ENCODE measurements around the gene CENPV. TPM values are rescaled to one million over a fixed set of nuclear protein-coding genes. Genes with fewer than 3 reads are reported as not detected.

CENPV gene
- total and polyA plus RNA-seq, 10 of the 15 experiments (the other 5 are each of a cell fraction or from before 2014, with no cell fraction given): 22.5 to 98.6 (median 80.8) TPM

DNA sequence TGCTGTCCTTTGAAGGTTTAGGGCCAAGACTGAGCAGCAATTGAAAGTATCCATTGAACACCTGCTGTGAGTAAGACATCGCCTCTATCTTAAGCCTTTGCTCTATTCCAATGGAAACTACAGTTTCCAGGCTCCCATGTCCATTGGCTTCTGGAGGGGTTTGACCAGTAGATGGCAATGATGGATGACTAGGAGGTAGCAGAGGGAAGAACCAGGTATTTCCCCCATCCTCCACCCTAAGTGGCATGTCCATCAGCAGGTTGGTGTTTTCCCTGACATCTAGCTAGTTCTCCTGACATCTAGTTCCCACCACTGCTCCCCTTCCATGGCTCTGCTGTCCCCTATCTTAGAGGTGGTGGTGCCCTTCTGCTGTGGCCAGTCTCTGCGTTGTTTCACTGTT lies 58.7 kb downstream of the CENPV start:
- ChIA-PET CTCF (interaction anchor here (6.4 kb wide), 1 partner anchor 9 kb away, joined by 30 read pairs; no protein-coding TSS in a partner anchor), RAD21 (ENCODE audit: unreplicated experiment) (interaction anchor here (1.0 to 2.2 kb wide), 4 partner anchors 57 to 121 kb away, joined by 3 to 6 read pairs (median 3); partner anchors contain the start of genes CENPV and TRPV2), SMC1A (ENCODE audit: uncharacterized antibody, unreplicated experiment) (interaction anchor here (0.6 to 3.5 kb wide), 7 partner anchors 9 to 159 kb away, joined by 3 to 16 read pairs (median 3); no protein-coding TSS in a partner anchor), POLR2A (interaction anchor here (0.6 to 1.7 kb wide), 4 partner anchors 8 to 57 kb away, joined by 3 to 11 read pairs (median 4); no protein-coding TSS in a partner anchor)
- BruUV-seq (replicated peaks): no TSS peak
- peaks cover 1% of the 10 kb centered on the region for H3K4me1 ChIP-seq (ENCODE audit: control insufficient read depth, insufficient read depth, low read length)
- in situ Hi-C loops (cut with MboI) (no loop called here), intact Hi-C loops (cut with micrococcal nuclease; ENCODE audit: unreplicated experiment) (no loop called here)
- H3K27ac ChIP-seq (ENCODE audit: control insufficient read depth, insufficient read depth): no peak overlapping the region
- no peak overlapping the region for H2AFZ ChIP-seq (ENCODE audit: control insufficient read depth, low read depth, low read length)
- no peak overlapping the region for H3K4me2 ChIP-seq (ENCODE audit: control insufficient read depth, insufficient read depth)
- no peaks in the 10 kb centered on the region for H3K27me3 ChIP-seq (replicated peaks in 1 of 2; ENCODE audit: control insufficient read depth in 2 of 2, insufficient read depth in 2 of 2, low read length in 1 of 2)
- FAIRE-seq (no peak), DNase-seq (ENCODE audit: low read depth, low spot score) (no peak), ATAC-seq (no peak)
- H4K20me1 ChIP-seq (ENCODE audit: control insufficient read depth, insufficient read depth): no peaks in the 10 kb centered on the region
- WGBS (ENCODE audit: insufficient coverage, insufficient replicate concordance, low lambda C conversion rate, missing lambda C conversion rate): 98% methylated on average over 2 of the region's 2 CpGs
- no peaks in the 10 kb centered on the region for H3K9me3 ChIP-seq (replicated peaks; ENCODE audit: control insufficient read depth, insufficient read depth, low read length)
- no peak overlapping the region for H3K4me3 ChIP-seq
- no peaks in the 10 kb centered on the region for H3K36me3 ChIP-seq (ENCODE audit: control insufficient read depth in 2 of 2, insufficient read depth in 2 of 2, low read length in 1 of 2)
- no peaks in the 10 kb centered on the region for H3K79me2 ChIP-seq (ENCODE audit: control insufficient read depth, insufficient read depth, low read length)
- H3K9ac ChIP-seq (ENCODE audit: control insufficient read depth, insufficient read depth, low read length): no peak overlapping the region
- TF ChIP-seq, protein P1, sequence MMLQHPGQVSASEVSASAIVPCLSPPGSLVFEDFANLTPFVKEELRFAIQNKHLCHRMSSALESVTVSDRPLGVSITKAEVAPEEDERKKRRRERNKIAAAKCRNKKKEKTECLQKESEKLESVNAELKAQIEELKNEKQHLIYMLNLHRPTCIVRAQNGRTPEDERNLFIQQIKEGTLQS (IDR thresholded peaks at IDR 0.05; ENCODE audit: borderline replicate concordance, extremely low read depth, low read depth, low read length): no peak
- TF ChIP-seq SUZ12 (IDR thresholded peaks at IDR 0.05; ENCODE audit: unreplicated experiment) (no peak), SP1 (IDR thresholded peaks at IDR 0.05; ENCODE audit: low read depth, low read length) (no peak), CREB1 (IDR thresholded peaks at IDR 0.05; ENCODE audit: low read depth) (no peak), BMI1 (IDR thresholded peaks at IDR 0.05; ENCODE audit: borderline replicate concordance) (no peak), NKRF (conservative IDR thresholded peaks at IDR 0.05) (no peak), POLR2A (IDR thresholded peaks at IDR 0.05; ENCODE audit: low read depth, low read length) (no peak), ZNF592 (IDR thresholded peaks at IDR 0.05) (no peak)
- TF ChIP-seq, protein P2, sequence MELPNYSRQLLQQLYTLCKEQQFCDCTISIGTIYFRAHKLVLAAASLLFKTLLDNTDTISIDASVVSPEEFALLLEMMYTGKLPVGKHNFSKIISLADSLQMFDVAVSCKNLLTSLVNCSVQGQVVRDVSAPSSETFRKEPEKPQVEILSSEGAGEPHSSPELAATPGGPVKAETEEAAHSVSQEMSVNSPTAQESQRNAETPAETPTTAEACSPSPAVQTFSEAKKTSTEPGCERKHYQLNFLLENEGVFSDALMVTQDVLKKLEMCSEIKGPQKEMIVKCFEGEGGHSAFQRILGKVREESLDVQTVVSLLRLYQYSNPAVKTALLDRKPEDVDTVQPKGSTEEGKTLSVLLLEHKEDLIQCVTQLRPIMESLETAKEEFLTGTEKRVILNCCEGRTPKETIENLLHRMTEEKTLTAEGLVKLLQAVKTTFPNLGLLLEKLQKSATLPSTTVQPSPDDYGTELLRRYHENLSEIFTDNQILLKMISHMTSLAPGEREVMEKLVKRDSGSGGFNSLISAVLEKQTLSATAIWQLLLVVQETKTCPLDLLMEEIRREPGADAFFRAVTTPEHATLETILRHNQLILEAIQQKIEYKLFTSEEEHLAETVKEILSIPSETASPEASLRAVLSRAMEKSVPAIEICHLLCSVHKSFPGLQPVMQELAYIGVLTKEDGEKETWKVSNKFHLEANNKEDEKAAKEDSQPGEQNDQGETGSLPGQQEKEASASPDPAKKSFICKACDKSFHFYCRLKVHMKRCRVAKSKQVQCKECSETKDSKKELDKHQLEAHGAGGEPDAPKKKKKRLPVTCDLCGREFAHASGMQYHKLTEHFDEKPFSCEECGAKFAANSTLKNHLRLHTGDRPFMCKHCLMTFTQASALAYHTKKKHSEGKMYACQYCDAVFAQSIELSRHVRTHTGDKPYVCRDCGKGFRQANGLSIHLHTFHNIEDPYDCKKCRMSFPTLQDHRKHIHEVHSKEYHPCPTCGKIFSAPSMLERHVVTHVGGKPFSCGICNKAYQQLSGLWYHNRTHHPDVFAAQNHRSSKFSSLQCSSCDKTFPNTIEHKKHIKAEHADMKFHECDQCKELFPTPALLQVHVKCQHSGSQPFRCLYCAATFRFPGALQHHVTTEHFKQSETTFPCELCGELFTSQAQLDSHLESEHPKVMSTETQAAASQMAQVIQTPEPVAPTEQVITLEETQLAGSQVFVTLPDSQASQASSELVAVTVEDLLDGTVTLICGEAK (IDR thresholded peaks at IDR 0.05; ENCODE audit: borderline replicate concordance): no peak
- TF ChIP-seq, protein P3, sequence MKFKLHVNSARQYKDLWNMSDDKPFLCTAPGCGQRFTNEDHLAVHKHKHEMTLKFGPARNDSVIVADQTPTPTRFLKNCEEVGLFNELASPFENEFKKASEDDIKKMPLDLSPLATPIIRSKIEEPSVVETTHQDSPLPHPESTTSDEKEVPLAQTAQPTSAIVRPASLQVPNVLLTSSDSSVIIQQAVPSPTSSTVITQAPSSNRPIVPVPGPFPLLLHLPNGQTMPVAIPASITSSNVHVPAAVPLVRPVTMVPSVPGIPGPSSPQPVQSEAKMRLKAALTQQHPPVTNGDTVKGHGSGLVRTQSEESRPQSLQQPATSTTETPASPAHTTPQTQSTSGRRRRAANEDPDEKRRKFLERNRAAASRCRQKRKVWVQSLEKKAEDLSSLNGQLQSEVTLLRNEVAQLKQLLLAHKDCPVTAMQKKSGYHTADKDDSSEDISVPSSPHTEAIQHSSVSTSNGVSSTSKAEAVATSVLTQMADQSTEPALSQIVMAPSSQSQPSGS (IDR thresholded peaks at IDR 0.05; ENCODE audit: low read length): no peak
